ENCODE data around the gene CABP5. TPM values are rescaled to one million over a fixed set of nuclear protein-coding genes. Genes with fewer than 3 reads are reported as not detected.
"Not testable (repeated sequence)": the region's sequence is repeated elsewhere in the genome, so short reads cannot be mapped to it uniquely, and the experiment has no call there.

CABP5 gene
- total RNA-seq (2021) (not detected in 3 replicates), Bru-seq, nascent RNA (not detected)
- long read RNA-seq, experiment 1: 0 reads
- long read RNA-seq, experiment 2: 0 reads
- long read RNA-seq, experiment 3: 0 reads

GRCh38 chr19:48043675-48044258, at the start of gene CABP5:
Gene CABP5 (minus strand): TSS chr19:48044079. CDS start chr19:48043922, 157 bp downstream.
- ATAC-seq (no peak), DNase-seq (ENCODE audit: low spot score) (no peak)
- H3K4me3 Mint-ChIP-seq: no peak within 1 kb of the TSS
- no peak for TF ChIP-seq ATF1 (CRISPR knock-in tag; IDR thresholded peaks at IDR 0.05)
- ChIA-PET CTCF (interaction anchor here (0.9 kb wide), 1 partner anchor 26 kb away, joined by 3 read pairs; no protein-coding TSS in a partner anchor), POLR2A (no interaction called here)
- no peak within 1 kb of the TSS for H3K27ac Mint-ChIP-seq
- H3K9me3 Mint-ChIP-seq: peaks cover 30% of the 10 kb centered on the region
- no peaks in the 10 kb centered on the region for H3K4me1 Mint-ChIP-seq
- peaks cover 29% of the 10 kb centered on the region for H3K27me3 Mint-ChIP-seq (ENCODE audit: low read depth)
- H3K36me3 Mint-ChIP-seq: peaks cover 8% of the 10 kb centered on the region

GRCh38 chr19:48091111-48091718, 47.3 kb upstream of the CABP5 start:
- Mint-ChIP-seq H3K9me3 (peaks cover 16% of the 10 kb centered on the region; the same call in 1 of the 2 replicates), H3K27me3 (ENCODE audit: low read depth) (peaks cover 13% of the 10 kb centered on the region)
- DNase-seq (ENCODE audit: low spot score); ATAC-seq; POLR2A ChIA-PET; H3K36me3 Mint-ChIP-seq; H3K4me3 Mint-ChIP-seq; CTCF ChIA-PET; H3K27ac Mint-ChIP-seq; H3K4me1 Mint-ChIP-seq: not testable (repeated sequence)

DNA sequence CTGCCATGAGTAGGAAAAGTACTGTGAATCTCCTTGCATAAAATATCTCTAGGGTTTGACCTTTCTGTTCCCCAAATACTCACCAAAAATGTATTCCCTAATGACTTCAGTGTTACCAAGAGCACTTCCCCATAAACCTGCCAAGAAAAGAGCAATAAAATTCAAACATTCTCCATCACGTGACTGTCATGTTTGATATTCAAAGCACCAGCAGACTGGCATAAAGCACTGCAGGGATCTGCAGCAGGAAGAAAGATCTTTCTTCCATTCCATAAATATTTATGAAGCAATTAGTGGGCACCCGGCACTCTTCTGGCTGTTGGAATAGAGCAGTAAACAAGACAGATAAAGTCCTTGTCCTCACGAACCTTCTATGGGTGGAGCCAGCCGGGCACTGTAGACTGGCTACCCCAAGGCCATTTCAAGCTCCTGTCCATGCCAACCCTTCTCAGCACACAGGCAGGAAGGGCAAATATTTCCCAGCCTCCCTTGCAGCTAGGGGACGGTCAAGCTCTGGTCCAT, 46.5 kb upstream of the CABP5 start:
- DNase-seq (ENCODE audit: low spot score): no peak
- no peaks in the 10 kb centered on the region for H3K36me3 Mint-ChIP-seq
- H3K4me3 Mint-ChIP-seq: no peak overlapping the region
- no peak overlapping the region for H3K27ac Mint-ChIP-seq
- no peaks in the 10 kb centered on the region for H3K4me1 Mint-ChIP-seq
- peaks cover 20% of the 10 kb centered on the region; the same call in 1 of the 2 replicates for H3K9me3 Mint-ChIP-seq
- ChIA-PET CTCF (no interaction called here), POLR2A (interaction anchor here (0.6 kb wide), 1 partner anchor 102 kb away, joined by 3 read pairs; no protein-coding TSS in a partner anchor)
- TF ChIP-seq TCF7 (CRISPR knock-in tag; IDR thresholded peaks at IDR 0.05; ENCODE audit: low read depth): no peak
- TF ChIP-seq NFYB (CRISPR knock-in tag; conservative IDR thresholded peaks at IDR 0.05; ENCODE audit: low read depth): no peak
- no peak for TF ChIP-seq EMX1 (CRISPR knock-in tag; IDR thresholded peaks at IDR 0.05)
- no peak for ATAC-seq
- H3K27me3 Mint-ChIP-seq (ENCODE audit: low read depth): peaks cover 9% of the 10 kb centered on the region

GRCh38 chr19:48088991-48089390, 45.1 kb upstream of the CABP5 start:
- H3K27me3 Mint-ChIP-seq (ENCODE audit: low read depth); H3K36me3 Mint-ChIP-seq; CTCF ChIA-PET; H3K27ac Mint-ChIP-seq; ATAC-seq; H3K4me3 Mint-ChIP-seq; DNase-seq (ENCODE audit: low spot score); H3K4me1 Mint-ChIP-seq; POLR2A ChIA-PET: not testable (repeated sequence)
- peaks cover 16% of the 10 kb centered on the region; the same call in 1 of the 2 replicates for H3K9me3 Mint-ChIP-seq

DNA sequence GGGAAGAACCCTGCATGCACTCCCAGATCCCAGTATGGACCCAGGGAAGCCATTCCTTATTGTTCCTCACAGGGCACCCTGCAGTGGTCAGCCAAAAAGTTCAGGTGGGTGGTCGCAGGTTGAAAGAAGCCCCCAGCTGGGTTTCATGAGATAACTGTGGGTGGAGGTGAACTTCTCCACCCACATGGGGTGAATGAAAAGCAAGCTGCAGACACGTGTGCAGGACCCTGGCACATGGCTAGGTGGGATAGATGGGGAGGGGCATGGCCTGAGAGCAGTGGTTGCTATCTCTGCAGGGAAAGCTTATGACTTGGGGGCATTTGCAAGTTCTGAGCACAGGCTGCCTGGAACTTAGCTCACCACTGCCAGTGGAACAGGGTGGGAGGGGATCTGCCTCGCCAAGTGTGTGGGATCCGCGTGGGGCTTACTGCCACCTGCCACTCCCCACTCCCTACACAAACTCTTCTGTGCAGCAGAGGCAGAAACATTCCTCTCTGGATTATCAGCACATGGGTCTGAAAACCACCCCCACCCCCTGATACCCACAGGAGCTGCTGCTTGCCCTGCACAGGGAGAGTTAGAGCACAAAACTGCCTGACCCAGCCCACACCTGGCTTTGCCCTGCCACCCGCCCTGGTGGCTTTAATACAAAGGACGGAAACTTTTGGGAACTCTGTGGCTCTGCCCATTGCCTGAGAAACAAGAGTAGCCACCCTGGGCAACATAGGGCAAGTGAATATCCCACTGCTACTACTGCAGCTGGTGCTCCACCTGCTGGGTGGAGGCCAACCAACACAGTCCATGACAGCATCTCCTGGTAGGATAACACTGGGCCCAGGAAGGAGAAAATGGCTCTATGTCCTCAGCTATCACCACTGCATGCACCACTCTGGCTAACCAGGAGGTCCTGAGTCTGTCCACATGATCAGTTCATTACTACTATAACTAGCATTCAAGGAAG, 42.3 kb upstream of the CABP5 start:
- CTCF ChIA-PET: interaction anchor here (0.5 to 3.3 kb wide), 11 partner anchors 15 to 123 kb away, joined by 3 to 21 read pairs (median 4); no protein-coding TSS in a partner anchor
- peak; percentile 94 for ATAC-seq
- no peak overlapping the region for H3K27ac Mint-ChIP-seq
- TF ChIP-seq, protein P1, sequence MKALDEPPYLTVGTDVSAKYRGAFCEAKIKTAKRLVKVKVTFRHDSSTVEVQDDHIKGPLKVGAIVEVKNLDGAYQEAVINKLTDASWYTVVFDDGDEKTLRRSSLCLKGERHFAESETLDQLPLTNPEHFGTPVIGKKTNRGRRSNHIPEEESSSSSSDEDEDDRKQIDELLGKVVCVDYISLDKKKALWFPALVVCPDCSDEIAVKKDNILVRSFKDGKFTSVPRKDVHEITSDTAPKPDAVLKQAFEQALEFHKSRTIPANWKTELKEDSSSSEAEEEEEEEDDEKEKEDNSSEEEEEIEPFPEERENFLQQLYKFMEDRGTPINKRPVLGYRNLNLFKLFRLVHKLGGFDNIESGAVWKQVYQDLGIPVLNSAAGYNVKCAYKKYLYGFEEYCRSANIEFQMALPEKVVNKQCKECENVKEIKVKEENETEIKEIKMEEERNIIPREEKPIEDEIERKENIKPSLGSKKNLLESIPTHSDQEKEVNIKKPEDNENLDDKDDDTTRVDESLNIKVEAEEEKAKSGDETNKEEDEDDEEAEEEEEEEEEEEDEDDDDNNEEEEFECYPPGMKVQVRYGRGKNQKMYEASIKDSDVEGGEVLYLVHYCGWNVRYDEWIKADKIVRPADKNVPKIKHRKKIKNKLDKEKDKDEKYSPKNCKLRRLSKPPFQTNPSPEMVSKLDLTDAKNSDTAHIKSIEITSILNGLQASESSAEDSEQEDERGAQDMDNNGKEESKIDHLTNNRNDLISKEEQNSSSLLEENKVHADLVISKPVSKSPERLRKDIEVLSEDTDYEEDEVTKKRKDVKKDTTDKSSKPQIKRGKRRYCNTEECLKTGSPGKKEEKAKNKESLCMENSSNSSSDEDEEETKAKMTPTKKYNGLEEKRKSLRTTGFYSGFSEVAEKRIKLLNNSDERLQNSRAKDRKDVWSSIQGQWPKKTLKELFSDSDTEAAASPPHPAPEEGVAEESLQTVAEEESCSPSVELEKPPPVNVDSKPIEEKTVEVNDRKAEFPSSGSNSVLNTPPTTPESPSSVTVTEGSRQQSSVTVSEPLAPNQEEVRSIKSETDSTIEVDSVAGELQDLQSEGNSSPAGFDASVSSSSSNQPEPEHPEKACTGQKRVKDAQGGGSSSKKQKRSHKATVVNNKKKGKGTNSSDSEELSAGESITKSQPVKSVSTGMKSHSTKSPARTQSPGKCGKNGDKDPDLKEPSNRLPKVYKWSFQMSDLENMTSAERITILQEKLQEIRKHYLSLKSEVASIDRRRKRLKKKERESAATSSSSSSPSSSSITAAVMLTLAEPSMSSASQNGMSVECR (CRISPR knock-in tag; IDR thresholded peaks at IDR 0.05; ENCODE audit: borderline replicate concordance): no peak
- TF ChIP-seq ZBTB21 (CRISPR knock-in tag; IDR thresholded peaks at IDR 0.05; ENCODE audit: borderline replicate concordance) (no peak), FOXP1 (CRISPR knock-in tag; IDR thresholded peaks at IDR 0.05; ENCODE audit: borderline replicate concordance) (no peak), JAZF1 (CRISPR knock-in tag; IDR thresholded peaks at IDR 0.05) (no peak), KAT7 (CRISPR knock-in tag; IDR thresholded peaks at IDR 0.05; ENCODE audit: borderline replicate concordance) (no peak), ZNF532 (CRISPR knock-in tag; IDR thresholded peaks at IDR 0.05; ENCODE audit: borderline replicate concordance) (no peak), SMAD4 (CRISPR knock-in tag; IDR thresholded peaks at IDR 0.05) (no peak)

More for the DNA sequence above, 42.3 kb upstream of the CABP5 start:
- no peaks in the 10 kb centered on the region; the same call in 1 of the 2 replicates for H3K27me3 Mint-ChIP-seq (ENCODE audit: low read depth)
- POLR2A ChIA-PET: no interaction called here
- peaks cover 9% of the 10 kb centered on the region; the same call in 1 of the 2 replicates for H3K9me3 Mint-ChIP-seq
- H3K4me1 Mint-ChIP-seq: no peaks in the 10 kb centered on the region
- no peaks in the 10 kb centered on the region for H3K36me3 Mint-ChIP-seq
- DNase-seq (ENCODE audit: low spot score): peak; percentile 34
- H3K4me3 Mint-ChIP-seq: no peak overlapping the region

Data from WTC11 (cell line).